ENCODE data around the gene NKD2.
"Not testable (repeated sequence)": the region's sequence is repeated elsewhere in the genome, so short reads cannot be mapped to it uniquely, and the experiment has no call there.

NKD2 gene

GRCh38 chr5:979100-979817, 29.3 kb upstream of the NKD2 start:
- no peak for DNase-seq

DNA sequence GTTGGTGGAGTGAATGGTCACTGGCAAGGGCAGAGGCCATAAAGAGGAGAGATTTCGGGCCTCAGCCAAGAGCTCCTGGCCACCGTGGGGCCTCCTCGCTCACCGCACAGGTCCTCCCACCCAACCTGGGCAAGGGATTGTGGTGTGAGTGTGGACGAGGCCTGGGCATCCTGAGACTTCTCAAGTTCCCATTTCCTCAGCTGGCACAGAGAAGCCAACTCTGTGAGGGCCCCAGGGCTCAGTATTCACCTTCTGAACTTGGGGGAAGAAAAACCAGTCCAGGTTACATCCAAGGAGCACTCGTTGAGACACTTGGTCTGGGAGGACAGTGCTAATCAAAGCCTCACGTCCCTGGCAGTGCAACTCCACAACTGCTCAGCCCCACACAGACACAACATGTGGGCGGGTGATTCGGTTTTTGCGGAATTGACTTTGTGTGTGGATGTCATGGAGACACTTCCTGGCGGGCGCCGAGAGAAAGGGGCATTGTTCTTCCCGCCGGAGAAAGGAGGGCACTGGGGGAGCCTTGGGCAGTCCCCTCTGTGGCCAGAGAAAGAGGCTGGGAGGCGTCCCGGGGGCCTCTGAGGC, 28.5 kb upstream of the NKD2 start:
- DNase-seq, result peak; percentile 32

DNA sequence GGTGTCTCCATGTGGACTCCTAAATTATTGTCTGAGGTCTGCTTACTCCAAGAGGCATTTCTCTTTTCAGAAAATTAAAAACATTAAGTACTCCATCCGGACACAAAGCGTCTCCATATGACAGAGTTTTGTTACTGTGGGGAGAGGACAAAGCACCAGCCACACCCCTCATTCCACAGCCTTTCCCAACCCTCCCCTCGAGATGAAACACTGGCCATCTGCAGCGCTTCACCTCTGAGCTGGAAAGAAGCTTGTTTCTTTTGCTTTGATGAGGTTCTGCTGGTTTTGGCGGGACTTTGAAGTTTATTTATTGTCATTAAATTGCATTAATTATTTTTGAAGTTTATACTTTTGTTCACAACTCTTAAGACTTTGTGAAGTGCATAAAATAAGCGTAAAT, 27.6 kb upstream of the NKD2 start:
- DNase-seq, result no peak

DNA sequence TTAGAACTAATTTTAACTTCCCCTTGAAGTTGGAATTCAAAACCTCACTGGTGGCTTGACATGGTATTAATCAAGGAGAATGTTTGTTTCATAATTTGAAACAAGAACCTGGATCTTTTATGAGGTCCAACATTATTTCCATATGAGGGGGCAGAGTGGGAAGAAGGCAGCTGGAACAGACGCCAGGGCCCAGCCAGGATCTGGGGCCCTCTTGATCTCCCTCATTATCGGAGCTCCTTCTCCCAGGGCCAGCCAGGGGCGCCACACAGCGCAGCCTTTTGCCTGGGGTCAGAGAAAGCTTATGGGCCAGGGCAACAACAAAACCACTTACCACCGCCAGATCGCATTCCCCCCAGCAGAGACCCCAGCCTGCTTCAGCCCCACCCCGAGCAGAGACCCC, 27.1 kb upstream of the NKD2 start:
- DNase-seq, result no peak

- DNase-seq, result no peak
Measured at GRCh38 chr5:982377-983237, 26.0 kb upstream of the NKD2 start.

- DNase-seq, result no peak
Measured at GRCh38 chr5:983238-983524, 25.4 kb upstream of the NKD2 start.

DNA sequence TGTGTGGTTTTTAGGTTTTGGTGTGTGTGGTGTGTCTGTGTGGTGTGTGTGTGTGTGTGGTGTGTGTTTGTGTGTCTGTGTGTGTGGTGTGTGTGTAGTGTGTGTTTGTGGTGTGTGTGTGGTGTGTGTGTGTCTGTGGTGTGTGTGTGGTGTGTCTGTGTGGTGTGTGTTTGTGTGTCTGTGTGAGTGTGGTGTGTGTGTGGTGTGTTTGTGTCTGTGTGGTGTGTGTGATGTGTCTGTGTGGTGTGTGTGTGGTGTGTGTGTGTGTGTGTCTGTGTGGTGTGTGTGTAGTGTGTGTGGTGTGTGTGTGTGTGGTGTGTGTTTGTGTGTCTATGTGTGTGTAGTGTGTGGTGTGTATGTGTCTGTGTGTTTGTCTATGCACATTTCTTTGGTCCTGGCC, 25.0 kb upstream of the NKD2 start:
- DNase-seq, result no peak

- DNase-seq, result no peak
Measured at GRCh38 chr5:984774-985173, 23.8 kb upstream of the NKD2 start.

GRCh38 chr5:987761-988160, 20.8 kb upstream of the NKD2 start:
- DNase-seq, result no peak

DNA sequence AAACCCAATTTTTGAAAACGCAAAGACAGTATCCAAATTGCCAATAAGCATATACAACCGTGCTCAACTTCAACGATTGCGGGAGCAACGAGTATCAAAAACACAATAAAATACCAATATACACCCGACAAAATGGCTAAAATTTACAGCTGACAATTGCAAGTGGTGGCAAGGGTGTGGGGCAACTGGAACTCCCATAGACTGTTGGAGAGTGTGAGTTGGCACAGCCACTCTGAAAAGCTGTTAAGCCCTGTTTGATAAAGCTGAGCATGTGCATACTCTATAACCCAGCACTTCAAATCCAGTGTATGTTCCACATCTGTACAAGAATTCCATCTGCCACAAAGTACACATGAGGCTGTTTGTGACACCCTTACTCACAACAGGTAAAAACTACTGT, 20.3 kb upstream of the NKD2 start:
- no peak for DNase-seq

DNA sequence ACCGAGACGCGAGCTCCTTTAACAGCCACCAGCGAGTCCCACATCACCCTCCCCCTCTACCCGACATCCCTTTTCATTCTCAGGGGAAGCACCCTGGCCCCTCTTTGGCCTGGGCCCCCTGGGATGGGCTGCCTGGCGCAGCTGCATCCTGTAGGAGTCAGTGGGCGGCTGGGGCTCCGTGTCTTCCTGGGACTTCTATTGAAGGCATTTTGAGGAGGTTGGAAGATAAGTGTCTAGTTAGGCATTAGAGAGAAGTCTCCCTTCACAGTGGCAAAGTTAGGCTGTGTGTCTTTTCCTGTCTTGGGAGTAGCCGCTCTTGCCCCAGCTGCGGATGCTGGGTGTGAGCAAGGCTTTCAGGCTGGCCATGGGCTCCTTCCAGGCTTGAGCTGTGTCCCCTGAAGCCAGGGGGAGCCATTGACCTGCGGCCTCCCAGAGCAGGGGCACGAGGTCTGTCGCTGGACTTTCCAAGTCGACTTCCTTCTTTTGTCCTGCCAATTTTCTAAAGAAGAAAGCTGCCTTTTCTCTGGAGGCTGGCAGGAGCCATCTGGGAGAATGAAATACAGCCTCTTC, 18.6 kb upstream of the NKD2 start:
- no peak for DNase-seq

DNA sequence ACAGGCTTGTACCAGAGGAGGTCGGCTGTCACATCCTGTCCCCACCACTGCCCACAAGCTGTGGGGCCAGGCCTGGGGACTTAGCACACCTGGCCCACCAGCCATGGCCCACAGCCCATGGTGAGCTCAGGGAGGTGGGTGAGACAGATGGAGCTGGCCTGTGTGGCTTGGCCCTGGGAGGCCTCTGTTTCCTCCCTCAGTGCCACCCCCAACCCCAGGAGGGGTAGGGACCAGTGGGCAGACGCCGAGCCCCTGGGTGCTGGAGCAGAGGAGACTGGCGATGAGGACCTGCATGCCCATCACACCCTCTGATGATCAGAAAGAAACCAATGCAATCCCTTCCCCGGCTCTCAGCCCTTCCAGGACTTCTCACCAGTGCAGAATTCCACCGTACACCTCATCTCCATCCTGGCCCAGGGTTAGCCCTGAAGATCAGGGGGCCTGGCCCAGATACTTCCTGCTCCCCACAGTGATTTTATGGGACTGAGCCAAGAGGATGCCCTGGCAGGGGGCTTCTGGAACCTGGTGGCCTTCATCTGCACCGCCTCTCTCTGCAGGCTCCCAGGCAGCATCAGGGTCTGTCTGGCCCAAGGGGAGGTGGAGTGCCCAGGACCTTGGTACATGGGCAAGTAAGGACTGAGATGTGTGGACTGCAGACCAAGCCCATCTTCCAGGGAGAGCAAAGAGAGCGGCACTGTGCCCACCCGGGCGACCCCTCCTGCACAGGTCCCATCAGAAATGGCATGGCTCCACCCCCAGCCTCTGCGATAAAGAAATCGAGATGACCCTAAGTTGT, 16.9 kb upstream of the NKD2 start:
- no peak for DNase-seq

DNA sequence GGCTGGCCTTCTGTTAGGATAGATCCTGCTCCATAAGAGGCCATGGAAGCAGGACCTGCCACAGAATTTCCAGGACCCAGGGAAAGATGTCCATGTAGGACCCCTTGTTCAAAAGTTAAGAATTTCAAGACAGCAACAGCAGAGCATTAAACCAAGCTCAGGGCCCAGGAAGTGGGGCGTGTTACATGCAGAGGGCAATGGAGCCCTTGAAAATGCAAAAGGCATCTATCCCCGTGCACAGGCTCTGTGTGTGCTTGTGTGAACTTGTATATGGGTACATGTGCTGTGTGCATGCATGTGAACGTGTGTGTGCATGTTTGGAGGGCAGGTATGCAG, 14.4 kb upstream of the NKD2 start:
- no peak for DNase-seq

- DNase-seq, result no peak
Measured at GRCh38 chr5:994821-995220, 13.8 kb upstream of the NKD2 start.

- DNase-seq, result no peak
Measured at GRCh38 chr5:995318-995717, 13.3 kb upstream of the NKD2 start.

DNA sequence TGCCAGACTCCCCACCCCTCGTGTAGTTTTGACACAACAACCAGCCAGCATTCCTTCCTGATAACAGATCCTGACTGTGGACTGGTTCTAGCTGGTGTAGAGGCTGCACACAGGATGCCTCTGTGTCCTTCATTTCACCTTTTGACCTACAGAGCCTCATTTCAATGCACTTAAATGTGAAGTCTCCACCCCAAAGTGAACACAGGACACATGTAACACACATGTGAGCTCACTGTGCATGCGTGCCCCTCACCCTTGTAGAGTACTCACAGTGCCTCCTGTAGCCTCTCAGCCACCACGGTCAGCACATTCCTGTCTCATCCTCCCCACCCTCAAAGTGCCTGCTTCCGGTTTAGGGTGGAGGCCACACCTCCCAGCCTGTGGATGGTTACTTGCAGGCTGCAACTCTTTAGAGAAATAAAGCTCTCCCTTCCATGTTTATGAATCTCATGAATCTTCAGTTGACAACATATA, 11.6 kb upstream of the NKD2 start:
- no peak for DNase-seq

- no peak for DNase-seq
Measured at GRCh38 chr5:997711-998110, 10.9 kb upstream of the NKD2 start.

GRCh38 chr5:998246-999031, 10.2 kb upstream of the NKD2 start:
- DNase-seq, result no peak

DNA sequence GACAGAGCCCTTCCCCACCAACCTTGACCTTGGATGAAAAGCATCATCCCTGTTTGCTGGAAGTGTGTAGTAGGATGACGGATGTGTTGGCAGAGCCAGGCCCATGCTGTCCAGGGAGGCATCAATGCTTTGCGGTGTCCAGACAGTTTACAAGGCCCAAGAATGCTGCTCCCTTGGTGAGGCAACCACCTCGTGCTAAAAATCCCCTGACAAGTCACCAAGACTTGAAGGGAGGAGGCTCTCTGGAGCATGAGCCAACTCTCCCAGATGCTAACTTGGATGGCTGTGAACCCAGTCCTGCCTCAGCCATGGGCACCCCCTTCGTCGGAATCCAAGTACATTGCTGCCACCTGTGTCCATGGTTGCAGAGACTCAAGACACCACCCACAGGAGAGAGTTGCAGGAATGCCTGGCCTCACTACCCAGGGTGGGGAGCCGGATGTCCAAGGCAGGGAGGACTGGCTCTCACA, 9.5 kb upstream of the NKD2 start:
- no peak for DNase-seq

DNA sequence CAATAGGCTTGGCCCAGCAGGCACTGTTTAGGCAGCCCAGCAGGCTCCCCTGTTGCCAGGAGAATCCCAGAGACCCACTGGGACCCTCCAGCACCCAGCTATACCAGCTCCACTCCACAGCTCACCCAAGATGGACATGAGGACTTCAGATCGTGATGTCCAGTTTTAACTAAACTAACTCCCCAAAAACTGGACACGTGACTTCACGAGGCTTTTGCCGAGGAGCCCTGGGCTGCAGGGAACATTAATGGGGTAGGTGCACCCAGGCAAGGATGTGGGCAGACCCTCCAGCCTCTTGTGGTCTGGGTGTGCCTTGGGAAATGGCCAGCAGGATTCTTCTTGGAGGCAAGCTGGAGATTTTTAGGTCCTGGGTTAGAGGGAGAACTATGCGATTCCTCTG, 8.9 kb upstream of the NKD2 start:
- no peak for DNase-seq

DNA sequence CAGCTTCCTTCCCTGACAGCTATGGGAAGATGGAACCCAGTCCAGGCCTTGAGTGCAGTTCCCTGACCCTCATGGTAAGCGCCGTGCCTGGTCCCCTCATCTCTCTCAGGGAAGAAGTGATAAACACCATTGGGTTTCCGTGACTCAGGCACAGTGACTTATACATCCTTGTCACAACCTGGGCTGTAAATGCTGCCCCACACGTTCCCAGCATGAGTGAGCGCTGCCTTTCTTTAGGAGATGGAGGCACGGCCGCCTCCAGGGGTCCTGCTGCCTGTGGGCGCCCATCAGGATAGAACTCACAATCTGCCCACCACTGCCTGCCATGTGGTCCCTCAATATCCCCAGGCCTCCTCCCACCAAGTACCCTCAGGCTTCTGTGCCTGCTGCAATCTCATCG, 8.3 kb upstream of the NKD2 start:
- no peak for DNase-seq

DNA sequence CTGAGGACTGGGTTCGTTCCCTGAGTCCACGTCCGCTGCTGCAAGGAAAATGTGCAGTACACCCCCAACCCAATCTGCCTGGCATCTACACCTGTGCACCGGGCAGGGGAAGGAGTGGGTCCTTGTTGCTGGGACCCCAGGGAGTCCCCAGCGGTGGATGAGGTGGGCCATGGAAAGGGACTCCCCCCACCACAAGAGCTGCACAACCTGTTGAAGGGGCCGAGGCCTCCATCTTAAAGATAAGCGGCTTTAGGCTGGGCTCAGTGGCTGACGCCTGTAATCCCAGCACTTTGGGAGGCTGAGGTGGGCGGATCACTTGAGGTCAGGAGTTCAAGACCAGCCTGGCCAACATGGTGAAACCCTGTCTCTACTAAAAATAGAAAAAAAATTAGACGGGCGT, 7.8 kb upstream of the NKD2 start:
- DNase-seq, result not testable (repeated sequence)

Data from NCI-H526 treated with DMSO at 0.1 percent for 48 hours (cell line).